ENCODE data around the gene PDILT.

PDILT gene

GRCh38 chr16:20401066-20401465 is 3.5 kb downstream of the PDILT start:
- FAIRE-seq (no peak), DNase-seq (ENCODE audit: insufficient read length, low spot score) (no peak)

GRCh38 chr16:20399185-20399584 is 5.4 kb downstream of the PDILT start:
- no peak for TF ChIP-seq PAX5 (IDR thresholded peaks at IDR 0.05; ENCODE audit: insufficient read depth, low read length, severe bottlenecking)
- no peak for TF ChIP-seq POLR2A (IDR thresholded peaks at IDR 0.05; ENCODE audit: low read depth, low read length)
- no peak for TF ChIP-seq SPI1 (IDR thresholded peaks at IDR 0.05; ENCODE audit: low read depth, low read length)
- no peak for TF ChIP-seq POLR2AphosphoS5 (IDR thresholded peaks at IDR 0.05; ENCODE audit: low read depth, low read length)
- no peak for TF ChIP-seq POU2F2 (IDR thresholded peaks at IDR 0.05; ENCODE audit: low read depth, low read length)
- FAIRE-seq (no peak), DNase-seq (ENCODE audit: insufficient read length, low spot score) (no peak)

More at GRCh38 chr16:20401066-20401465, 3.5 kb downstream of the PDILT start:
- no peak for TF ChIP-seq POLR2A (IDR thresholded peaks at IDR 0.05; ENCODE audit: low read depth, low read length)
- no peak for TF ChIP-seq PAX5 (IDR thresholded peaks at IDR 0.05; ENCODE audit: insufficient read depth, low read length, severe bottlenecking)
- no peak for TF ChIP-seq SPI1 (IDR thresholded peaks at IDR 0.05; ENCODE audit: low read depth, low read length)
- TF ChIP-seq POU2F2 (IDR thresholded peaks at IDR 0.05; ENCODE audit: low read depth, low read length), result no peak
- TF ChIP-seq POLR2AphosphoS5 (IDR thresholded peaks at IDR 0.05; ENCODE audit: low read depth, low read length), result no peak
- no peak for TF ChIP-seq TAF1 (IDR thresholded peaks at IDR 0.05; ENCODE audit: low read depth, low read length)

GRCh38 chr16:20398603-20399002 is 5.9 kb downstream of the PDILT start:
- FAIRE-seq, result no peak
- no peak for DNase-seq (ENCODE audit: insufficient read length, low spot score)
- TF ChIP-seq PAX5 (IDR thresholded peaks at IDR 0.05; ENCODE audit: insufficient read depth, low read length, severe bottlenecking) (no peak), POLR2A (IDR thresholded peaks at IDR 0.05; ENCODE audit: low read depth, low read length) (no peak), TAF1 (IDR thresholded peaks at IDR 0.05; ENCODE audit: low read depth, low read length) (no peak), SPI1 (IDR thresholded peaks at IDR 0.05; ENCODE audit: low read depth, low read length) (no peak), POLR2AphosphoS5 (IDR thresholded peaks at IDR 0.05; ENCODE audit: low read depth, low read length) (no peak), POU2F2 (IDR thresholded peaks at IDR 0.05; ENCODE audit: low read depth, low read length) (no peak)

- no peak for FAIRE-seq
- TF ChIP-seq POLR2A (IDR thresholded peaks at IDR 0.05; ENCODE audit: low read depth, low read length) (no peak), PAX5 (IDR thresholded peaks at IDR 0.05; ENCODE audit: insufficient read depth, low read length, severe bottlenecking) (no peak)
- no peak for DNase-seq (ENCODE audit: insufficient read length, low spot score)
Observed at GRCh38 chr16:20397468-20398074, 7.0 kb downstream of the PDILT start.

GRCh38 chr16:20396846-20397467 is 7.6 kb downstream of the PDILT start:
- FAIRE-seq, result no peak
- TF ChIP-seq POLR2A (IDR thresholded peaks at IDR 0.05; ENCODE audit: low read depth, low read length), result no peak
- no peak for TF ChIP-seq SPI1 (IDR thresholded peaks at IDR 0.05; ENCODE audit: low read depth, low read length)
- TF ChIP-seq POLR2AphosphoS5 (IDR thresholded peaks at IDR 0.05; ENCODE audit: low read depth, low read length), result no peak
- TF ChIP-seq TAF1 (IDR thresholded peaks at IDR 0.05; ENCODE audit: low read depth, low read length), result no peak
- no peak for TF ChIP-seq PAX5 (IDR thresholded peaks at IDR 0.05; ENCODE audit: insufficient read depth, low read length, severe bottlenecking)
- TF ChIP-seq POU2F2 (IDR thresholded peaks at IDR 0.05; ENCODE audit: low read depth, low read length), result no peak
- no peak for DNase-seq (ENCODE audit: insufficient read length, low spot score)

GRCh38 chr16:20395946-20396345 is 8.6 kb downstream of the PDILT start:
- FAIRE-seq (no peak), DNase-seq (ENCODE audit: insufficient read length, low spot score) (no peak)
- TF ChIP-seq POLR2AphosphoS5 (IDR thresholded peaks at IDR 0.05; ENCODE audit: low read depth, low read length), result no peak
- no peak for TF ChIP-seq PAX5 (IDR thresholded peaks at IDR 0.05; ENCODE audit: insufficient read depth, low read length, severe bottlenecking)
- no peak for TF ChIP-seq POLR2A (IDR thresholded peaks at IDR 0.05; ENCODE audit: low read depth, low read length)
- TF ChIP-seq POU2F2 (IDR thresholded peaks at IDR 0.05; ENCODE audit: low read depth, low read length), result no peak
- no peak for TF ChIP-seq SPI1 (IDR thresholded peaks at IDR 0.05; ENCODE audit: low read depth, low read length)
- no peak for TF ChIP-seq TAF1 (IDR thresholded peaks at IDR 0.05; ENCODE audit: low read depth, low read length)

- FAIRE-seq, result no peak
- no peak for TF ChIP-seq POU2F2 (IDR thresholded peaks at IDR 0.05; ENCODE audit: low read depth, low read length)
- no peak for TF ChIP-seq TAF1 (IDR thresholded peaks at IDR 0.05; ENCODE audit: low read depth, low read length)
- TF ChIP-seq POLR2AphosphoS5 (IDR thresholded peaks at IDR 0.05; ENCODE audit: low read depth, low read length), result no peak
- TF ChIP-seq POLR2A (IDR thresholded peaks at IDR 0.05; ENCODE audit: low read depth, low read length), result no peak
- TF ChIP-seq PAX5 (IDR thresholded peaks at IDR 0.05; ENCODE audit: insufficient read depth, low read length, severe bottlenecking), result no peak
- no peak for TF ChIP-seq SPI1 (IDR thresholded peaks at IDR 0.05; ENCODE audit: low read depth, low read length)
- no peak for DNase-seq (ENCODE audit: insufficient read length, low spot score)
Observed at GRCh38 chr16:20393801-20394577, 10.5 kb downstream of the PDILT start.

- DNase-seq (ENCODE audit: insufficient read length, low spot score), result no peak
- TF ChIP-seq PAX5 (IDR thresholded peaks at IDR 0.05; ENCODE audit: insufficient read depth, low read length, severe bottlenecking) (no peak), POU2F2 (IDR thresholded peaks at IDR 0.05; ENCODE audit: low read depth, low read length) (no peak), TAF1 (IDR thresholded peaks at IDR 0.05; ENCODE audit: low read depth, low read length) (no peak), POLR2AphosphoS5 (IDR thresholded peaks at IDR 0.05; ENCODE audit: low read depth, low read length) (no peak), SPI1 (IDR thresholded peaks at IDR 0.05; ENCODE audit: low read depth, low read length) (no peak), POLR2A (IDR thresholded peaks at IDR 0.05; ENCODE audit: low read depth, low read length) (no peak)
- FAIRE-seq, result no peak
Observed at GRCh38 chr16:20391045-20391444, 13.5 kb downstream of the PDILT start.

- no peak for DNase-seq (ENCODE audit: insufficient read length, low spot score)
- TF ChIP-seq TAF1 (IDR thresholded peaks at IDR 0.05; ENCODE audit: low read depth, low read length), result no peak
- FAIRE-seq, result no peak
Observed at GRCh38 chr16:20388854-20389253, 15.7 kb downstream of the PDILT start.

Measured in GM12891 (cell line).